Transverse colon (tissue), 4 donors: ENCODE data around the gene TMEM235. TPM values are rescaled to one million over a fixed set of nuclear protein-coding genes. Genes with fewer than 3 reads are reported as not detected.
A peak's percentile ranks its signal among the peaks of the same experiment; 100 is the strongest.

Source experiments
- DNase-seq: peaks from one replicate; pipeline ENCODE4 v3.0.0-alpha.2; 2019
- H3K27ac ChIP-seq, 4 donors: fragments of 200-600 bp; sonication (generic); 2 replicates each; pipeline ENCODE4 v1.5.1; 2016 to 2018; ENCODE audit warnings: inconsistent platforms in 4 of 4
- H3K27me3 ChIP-seq: fragments of 200-600 bp; sonication (generic); 2 replicates; pipeline ENCODE4 v1.5.1; 2017; ENCODE audit warnings: inconsistent platforms
- H3K36me3 ChIP-seq, 4 donors: fragments of 200-600 bp; sonication (generic); 2 replicates each; pipeline ENCODE4 v1.5.1; 2017 to 2019; ENCODE audit warnings: inconsistent platforms in 4 of 4
- H3K4me1 ChIP-seq, 4 donors: fragments of 200-600 bp; sonication (generic); 2 replicates each; pipeline ENCODE4 v1.5.1; 2017 to 2020; ENCODE audit warnings: inconsistent platforms in 4 of 4
- H3K4me3 ChIP-seq, 4 donors: fragments of 200-600 bp; sonication (generic); 1 replicate in 1 of 4; 2 replicates in 3 of 4; pipeline versions ENCODE4 v1.5.1 to v1.6.1; 2017 to 2019; ENCODE audit warnings: inconsistent platforms in 4 of 4
- H3K9me3 ChIP-seq, 2 donors: fragments of 200-600 bp; sonication (generic); 2 replicates each; pipeline ENCODE4 v1.5.1; 2017 to 2019; ENCODE audit warnings: inconsistent platforms in 2 of 2
- CTCF ChIP-seq, 5 experiments: fragments of 200-600 bp in 3 of 5; fragments of 450-650 bp in 2 of 5; sonication (generic) in 3 of 5; IDR thresholded peaks; 1 replicate in 2 of 5; 2 replicates in 3 of 5; pipeline ENCODE4 v1.5.1; 2016 to 2017; ENCODE audit warnings: antibody characterized with exemption in 5 of 5, inconsistent platforms in 3 of 5, mild to moderate bottlenecking in 2 of 5, moderate library complexity in 1 of 5
- EP300 ChIP-seq: sonication (generic); formaldehyde crosslinking; IDR thresholded peaks from one replicate; pipeline ENCODE4 v1.6.1; 2017; ENCODE audit warnings: antibody characterized with exemption, low read depth
- POLR2A ChIP-seq: fragments of 450-650 bp; IDR thresholded peaks from one replicate; pipeline ENCODE4 v1.6.1; 2016; ENCODE audit warnings: antibody characterized with exemption, mild to moderate bottlenecking, moderate library complexity
- POLR2AphosphoS5 ChIP-seq, 3 donors: sonication (generic); formaldehyde crosslinking; IDR thresholded peaks; one replicate each; pipeline ENCODE4 v1.6.1; 2016; ENCODE audit warnings: antibody characterized with exemption in 3 of 3
- WGBS, 2 donors: methylation state at CpG; one replicate each; pipeline ENCODE4 v1.1.5; 2018; ENCODE audit warnings: low coverage in 1 of 2; 5-methylcytosine and 5-hydroxymethylcytosine counted together
- in situ Hi-C, 4 donors: fragments of 200-750 bp; cut with MboI; loops; one replicate each; pipeline versions ENCODE4 v1.15.0 to v1.15.1; 2017; ENCODE audit warnings: low sequenced_read_pairs in 3 of 4, low pct_ligation_motif_present in 1 of 4, low pct_unique_long_range_greater_than_20kb in 1 of 4
- intact Hi-C: fragments of 100-400 bp; cut with DNase I; formaldehyde crosslinking; loops from one replicate; pipeline ENCODE4 v1.15.1; 2023; ENCODE audit warnings: low total_unique reads
- total RNA-seq, 4 donors: library from RNA; depleted of rRNA; stranded (reverse); fragments of >200 nt; gene quantifications; one replicate each; pipeline ENCODE4 v1.1.0, GENCODE V29; 2016

TMEM235 gene
- total RNA-seq, 4 donors from 2014 or later, result not detected

GRCh38 chr17:78200451-78200850 lies 31.0 kb upstream of the TMEM235 start:
- no peak for DNase-seq
- Histone ChIP-seq H3K4me3 (no peak overlapping the region), H3K36me3 (no peaks in the 10 kb centered on the region), H3K27me3 (no peaks in the 10 kb centered on the region), H3K27ac (peak overlapping the region in 1 of 4 donors; percentile 94), H3K4me1 (peaks cover 0 to 17% (median 8%) of the 10 kb centered on the region in 4 donors), H3K9me3 (no peaks in the 10 kb centered on the region)
- TF ChIP-seq CTCF (IDR thresholded peaks at IDR 0.05), result no peak
- no peak for TF ChIP-seq POLR2A
- TF ChIP-seq EP300, result no peak
- TF ChIP-seq POLR2AphosphoS5 (IDR thresholded peaks at IDR 0.05), result no peak
- intact Hi-C loops, result no loop called here
- WGBS, 2 donors, result 87% methylated on average over 6 of the region's 6 CpGs; no CpG with 5 or more reads in 1 of the 2 donors
- in situ Hi-C loops, result no loop called here

GRCh38 chr17:78202666-78203065 lies 28.8 kb upstream of the TMEM235 start:
- Histone ChIP-seq H3K27me3 (no peaks in the 10 kb centered on the region), H3K4me3 (no peak overlapping the region), H3K36me3 (no peaks in the 10 kb centered on the region), H3K4me1 (peaks cover 0 to 17% (median 8%) of the 10 kb centered on the region in 4 donors), H3K9me3 (no peaks in the 10 kb centered on the region), H3K27ac (no peak overlapping the region)
- intact Hi-C loops (no loop called here), in situ Hi-C loops (no loop called here)
- 91 to 98% methylated on average over 4 to 8 of the region's 8 CpGs for WGBS, 2 donors
- DNase-seq, result no peak
- no peak for TF ChIP-seq POLR2AphosphoS5 (IDR thresholded peaks at IDR 0.05)
- no peak for TF ChIP-seq CTCF (IDR thresholded peaks at IDR 0.05)
- no peak for TF ChIP-seq POLR2A
- no peak for TF ChIP-seq EP300

- H3K4me3 ChIP-seq, result no peak overlapping the region
- H3K9me3 ChIP-seq, result no peaks in the 10 kb centered on the region
- in situ Hi-C loops, result no loop called here
- 92% methylated on average over 22 of the region's 22 CpGs; no CpG with 5 or more reads in 1 of the 2 donors for WGBS, 2 donors
- DNase-seq, result no peak
- H3K27ac ChIP-seq, result no peak overlapping the region
- no peaks in the 10 kb centered on the region for H3K27me3 ChIP-seq
- no peaks in the 10 kb centered on the region for H3K36me3 ChIP-seq
- H3K4me1 ChIP-seq, result peaks cover 0 to 4% (median 3%) of the 10 kb centered on the region in 4 donors
- intact Hi-C loops, result no loop called here
- TF ChIP-seq POLR2A (no peak), POLR2AphosphoS5 (IDR thresholded peaks at IDR 0.05) (no peak), EP300 (no peak), CTCF (IDR thresholded peaks at IDR 0.05) (no peak)
Measured at GRCh38 chr17:78204387-78205123, 26.9 kb upstream of the TMEM235 start.

GRCh38 chr17:78205124-78205775 lies 26.2 kb upstream of the TMEM235 start:
- in situ Hi-C loops (no loop called here), intact Hi-C loops (no loop called here)
- Histone ChIP-seq H3K9me3 (no peaks in the 10 kb centered on the region), H3K36me3 (no peaks in the 10 kb centered on the region), H3K4me1 (no peaks in the 10 kb centered on the region), H3K4me3 (no peak overlapping the region), H3K27ac (no peak overlapping the region), H3K27me3 (no peaks in the 10 kb centered on the region)
- DNase-seq, result no peak
- 82% methylated on average over 17 of the region's 17 CpGs; no CpG with 5 or more reads in 1 of the 2 donors for WGBS, 2 donors
- TF ChIP-seq POLR2A (no peak), POLR2AphosphoS5 (IDR thresholded peaks at IDR 0.05) (no peak), EP300 (no peak), CTCF (IDR thresholded peaks at IDR 0.05) (no peak)
